CD14-positive monocyte (primary cell): ENCODE measurements around the gene PANK4. TPM values are rescaled to one million over a fixed set of nuclear protein-coding genes. Genes with fewer than 3 reads are reported as not detected.

Experiments
- DNase-seq, 3 donors: peaks; one replicate each; pipeline ENCODE4 v3.0.0-alpha.2; 2011 to 2022
- H2AFZ ChIP-seq: 2 replicates; pipeline ENCODE4 v1.6.0; 2012; ENCODE audit warnings: mild to moderate bottlenecking, low read depth, low read length, inconsistent platforms; ENCODE audit not compliant: insufficient read depth, poor library complexity, severe bottlenecking
- H3K27ac ChIP-seq, 2 donors: 1 replicate in 1 of 2; 2 replicates in 1 of 2; pipeline ENCODE4 v1.5.1; 2012 to 2013; ENCODE audit warnings: low read length in 2 of 2, control low read depth in 1 of 2, inconsistent platforms in 1 of 2, low read depth in 1 of 2, mild to moderate bottlenecking in 1 of 2
- H3K27me3 ChIP-seq, 2 donors: one replicate each; pipeline versions ENCODE4 v1.6.0 to v1.6.1; 2011 to 2013; ENCODE audit warnings: low read length in 2 of 2; ENCODE audit not compliant: control insufficient read depth in 2 of 2, insufficient read depth in 2 of 2
- H3K36me3 ChIP-seq, 2 donors: replicated peaks in 1 of 2; 1 replicate in 1 of 2; 2 replicates in 1 of 2; pipeline versions ENCODE4 v1.5.1 to v1.6.1; 2012 to 2013; ENCODE audit warnings: low read length in 2 of 2, control low read depth in 1 of 2, inconsistent platforms in 1 of 2, mild to moderate bottlenecking in 1 of 2; ENCODE audit not compliant: insufficient read depth in 2 of 2, control insufficient read depth in 1 of 2
- H3K4me1 ChIP-seq, 2 donors: 1 replicate in 1 of 2; 2 replicates in 1 of 2; pipeline versions ENCODE4 v1.5.1 to v1.6.1; 2012 to 2013; ENCODE audit warnings: low read length in 2 of 2, control low read depth in 1 of 2, inconsistent platforms in 1 of 2, mild to moderate bottlenecking in 1 of 2, moderate library complexity in 1 of 2; ENCODE audit not compliant: insufficient read depth in 2 of 2, control insufficient read depth in 1 of 2
- H3K4me2 ChIP-seq: replicated peaks from 2 replicates; pipeline ENCODE3; 2012; ENCODE audit warnings: low read length, moderate library complexity, mild to moderate bottlenecking; ENCODE audit not compliant: poor library complexity, severe bottlenecking; ENCODE audit errors: extremely low read depth
- H3K4me3 ChIP-seq, 3 experiments: fragments of 200-600 bp in 1 of 3; sonication (generic) in 1 of 3; replicated peaks in 1 of 3; 1 replicate in 2 of 3; 2 replicates in 1 of 3; pipeline ENCODE4 v1.5.1; 2011 to 2013; ENCODE audit warnings: low read length in 3 of 3, mild to moderate bottlenecking in 3 of 3, control low read depth in 2 of 3, low read depth in 2 of 3, inconsistent platforms in 1 of 3, moderate library complexity in 1 of 3
- H3K79me2 ChIP-seq: 2 replicates; pipeline ENCODE4 v1.6.0; 2012; ENCODE audit warnings: mild to moderate bottlenecking, control low read depth, inconsistent platforms, low read length, moderate library complexity; ENCODE audit not compliant: insufficient read depth
- H3K9ac ChIP-seq: 2 replicates; pipeline ENCODE4 v1.6.0; 2017; ENCODE audit warnings: low read length, mild to moderate bottlenecking; ENCODE audit not compliant: insufficient read depth, poor library complexity, severe bottlenecking
- H3K9me3 ChIP-seq, 2 donors: replicated peaks in 1 of 2; 1 replicate in 1 of 2; 2 replicates in 1 of 2; pipeline versions ENCODE4 v1.5.1 to v1.6.1; 2012 to 2013; ENCODE audit warnings: low read length in 2 of 2, control low read depth in 1 of 2; ENCODE audit not compliant: control insufficient read depth in 1 of 2, insufficient read depth in 1 of 2
- H4K20me1 ChIP-seq: 2 replicates; pipeline ENCODE4 v1.6.0; 2012; ENCODE audit warnings: mild to moderate bottlenecking, low read length, control low read depth, moderate library complexity; ENCODE audit not compliant: insufficient read depth
- H3K27ac Mint-ChIP-seq, 7 donors: one replicate each; pipeline ENCODE4 v1.8.0; 2020; ENCODE audit warnings: mild to moderate bottlenecking in 7 of 7, mixed read lengths in 7 of 7, moderate library complexity in 6 of 7, inconsistent platforms in 2 of 7
- H3K27me3 Mint-ChIP-seq, 3 donors: one replicate each; pipeline ENCODE4 v1.8.0; 2021 to 2022; ENCODE audit warnings: low read depth in 3 of 3, mild to moderate bottlenecking in 3 of 3, mixed read lengths in 3 of 3, moderate library complexity in 3 of 3, inconsistent platforms in 1 of 3
- H3K36me3 Mint-ChIP-seq, 2 donors: one replicate each; pipeline ENCODE4 v1.8.0; 2020; ENCODE audit warnings: mixed read lengths in 2 of 2, inconsistent platforms in 1 of 2, mild to moderate bottlenecking in 1 of 2
- H3K4me1 Mint-ChIP-seq: one replicate; pipeline ENCODE4 v1.8.0; 2020; ENCODE audit warnings: mild to moderate bottlenecking, mixed read lengths
- H3K4me3 Mint-ChIP-seq, 2 donors: one replicate each; pipeline ENCODE4 v1.8.0; 2020; ENCODE audit warnings: mild to moderate bottlenecking in 2 of 2, mixed read lengths in 2 of 2, moderate library complexity in 1 of 2
- H3K9me3 Mint-ChIP-seq, 7 donors: one replicate each; pipeline ENCODE4 v1.8.0; 2020 to 2022; ENCODE audit warnings: mixed read lengths in 7 of 7, mild to moderate bottlenecking in 6 of 7, moderate library complexity in 6 of 7, inconsistent platforms in 2 of 7
- WGBS: methylation state at CpG from one replicate; pipeline ENCODE4 v1.1.5; 2013; ENCODE audit warnings: missing lambda C conversion rate; ENCODE audit not compliant: insufficient coverage; 5-methylcytosine and 5-hydroxymethylcytosine counted together
- intact Hi-C, 2 donors: fragments of 100-400 bp; cut with micrococcal nuclease; formaldehyde crosslinking; loops; one replicate each; pipeline versions ENCODE4 v1.15.0 to v1.15.1; 2023
- polyA plus RNA-seq, 3 donors: library from polyadenylated mRNA; depleted of rRNA in 1 of 3; unstranded in 2 of 3; stranded (reverse) in 1 of 3; fragments of 300-500 nt in 2 of 3; fragments of >200 nt in 1 of 3; fragmentation: Illumina TruSeq in 2 of 3; gene quantifications; 1 replicate in 2 of 3; 2 replicates in 1 of 3; pipeline ENCODE4 v1.2.3, GENCODE V29; 2012 to 2021
- TF ChIP-seq, protein P1 (sequence below): fragments of 200-600 bp; IDR thresholded peaks from one replicate; pipeline ENCODE4 v1.8.0; 2022; ENCODE audit warnings: antibody characterized with exemption, mild to moderate bottlenecking

Gene PANK4
- polyA plus RNA-seq, 3 donors: 11.9 to 30.2 (median 13.7) TPM

DNA sequence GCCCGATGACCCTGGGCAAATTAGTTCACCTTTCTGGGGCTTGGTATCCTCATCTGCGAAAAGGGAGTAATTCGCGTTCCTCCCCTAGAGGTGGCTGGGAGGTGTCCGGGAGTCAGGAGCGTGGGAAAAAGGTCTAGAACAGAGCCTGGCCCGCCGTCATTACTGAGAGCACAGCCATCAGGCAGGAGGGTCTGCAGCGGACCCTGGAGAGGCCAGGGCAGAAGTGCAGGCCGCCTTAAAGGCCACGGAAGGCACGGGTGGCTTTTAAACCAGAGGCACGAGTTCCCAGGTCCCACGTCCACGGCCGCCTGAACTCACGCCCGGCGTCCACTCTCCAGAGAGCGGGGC is 850 bp downstream of the PANK4 start:
- Histone ChIP-seq H3K79me2 (peaks cover 46% of the 10 kb centered on the region), H3K4me1 (peaks cover 31 to 42% of the 10 kb centered on the region in 2 donors), H3K36me3 (peaks cover 12 to 23% of the 10 kb centered on the region in 2 donors), H4K20me1 (peaks cover 63% of the 10 kb centered on the region), H3K27ac (peak overlapping the region in 1 of 2 donors; percentile 74), H3K27me3 (peaks cover 18 to 30% of the 10 kb centered on the region in 2 donors), H3K4me2 (peak overlapping the region; percentile 96), H3K9me3 (no peaks in the 10 kb centered on the region), H2AFZ (peak overlapping the region; percentile 71), H3K4me3 (peak overlapping the region; percentile 64 to 91 (median 67)), H3K9ac (peak overlapping the region; percentile 79)
- TF ChIP-seq, protein P1, sequence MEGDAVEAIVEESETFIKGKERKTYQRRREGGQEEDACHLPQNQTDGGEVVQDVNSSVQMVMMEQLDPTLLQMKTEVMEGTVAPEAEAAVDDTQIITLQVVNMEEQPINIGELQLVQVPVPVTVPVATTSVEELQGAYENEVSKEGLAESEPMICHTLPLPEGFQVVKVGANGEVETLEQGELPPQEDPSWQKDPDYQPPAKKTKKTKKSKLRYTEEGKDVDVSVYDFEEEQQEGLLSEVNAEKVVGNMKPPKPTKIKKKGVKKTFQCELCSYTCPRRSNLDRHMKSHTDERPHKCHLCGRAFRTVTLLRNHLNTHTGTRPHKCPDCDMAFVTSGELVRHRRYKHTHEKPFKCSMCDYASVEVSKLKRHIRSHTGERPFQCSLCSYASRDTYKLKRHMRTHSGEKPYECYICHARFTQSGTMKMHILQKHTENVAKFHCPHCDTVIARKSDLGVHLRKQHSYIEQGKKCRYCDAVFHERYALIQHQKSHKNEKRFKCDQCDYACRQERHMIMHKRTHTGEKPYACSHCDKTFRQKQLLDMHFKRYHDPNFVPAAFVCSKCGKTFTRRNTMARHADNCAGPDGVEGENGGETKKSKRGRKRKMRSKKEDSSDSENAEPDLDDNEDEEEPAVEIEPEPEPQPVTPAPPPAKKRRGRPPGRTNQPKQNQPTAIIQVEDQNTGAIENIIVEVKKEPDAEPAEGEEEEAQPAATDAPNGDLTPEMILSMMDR: no peak
- Mint-ChIP-seq H3K4me3 (peak overlapping the region; percentile 82 to 88), H3K27me3 (peaks cover 23 to 39% (median 30%) of the 10 kb centered on the region in 3 donors), H3K36me3 (peaks cover 26 to 32% of the 10 kb centered on the region in 2 donors), H3K4me1 (peaks cover 31% of the 10 kb centered on the region), H3K9me3 (peaks cover 0 to 8% (median 0%) of the 10 kb centered on the region in 7 donors), H3K27ac (peak overlapping the region in 5 of 7 donors; percentile 20 to 91 (median 21))
- DNase-seq: no peak
- 8% methylated on average over 20 of the region's 20 CpGs for WGBS
- intact Hi-C loops: loop anchor here (5.0 to 10.0 kb wide), 5 partner anchors 62 to 321 kb away; partner anchors contain the start of genes MORN1 (in 1 of the 2), PEX10 (in 1 of the 2), PRXL2B (in 1 of the 2) and RER1 (in 1 of the 2)

DNA sequence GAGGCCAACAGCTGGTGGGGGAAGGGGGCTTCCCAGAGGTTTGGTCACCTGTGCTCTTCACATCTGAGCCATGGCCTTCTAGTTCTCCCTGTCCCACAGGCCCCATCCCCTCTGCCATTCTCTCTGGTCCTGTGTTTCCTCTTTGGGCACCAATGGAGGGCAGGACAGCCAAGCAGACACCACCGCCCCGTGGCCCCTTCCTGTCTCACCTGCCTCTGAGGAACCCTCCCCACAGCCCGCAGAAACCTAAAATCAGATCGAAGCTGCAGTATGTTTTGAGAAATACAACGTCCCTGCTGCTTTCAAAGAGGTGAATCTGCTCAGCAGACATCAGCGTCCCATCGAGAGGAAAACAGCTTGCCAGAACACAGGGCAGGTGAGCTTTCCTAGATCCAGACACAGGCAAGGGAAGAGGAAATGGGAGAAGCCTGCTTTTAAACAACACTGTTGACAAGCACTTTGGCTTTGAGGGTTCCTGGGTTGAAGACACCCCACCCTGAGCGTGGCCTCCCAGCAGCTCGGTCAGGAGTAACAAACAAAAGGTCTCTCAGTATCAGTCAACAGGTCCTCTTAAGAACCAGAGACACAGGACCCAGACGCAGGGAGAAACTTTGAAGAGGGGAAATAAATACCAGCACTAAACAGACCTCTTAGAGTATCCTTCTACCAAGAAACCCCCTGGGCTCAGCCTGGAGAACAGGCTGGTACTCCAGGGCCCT is 2.3 kb downstream of the PANK4 start:
- Histone ChIP-seq H3K36me3 (peaks cover 24 to 37% of the 10 kb centered on the region in 2 donors), H2AFZ (no peak overlapping the region), H3K27ac (no peak overlapping the region), H3K4me3 (no peak overlapping the region), H4K20me1 (peaks cover 74% of the 10 kb centered on the region), H3K4me1 (peaks cover 26 to 32% of the 10 kb centered on the region in 2 donors), H3K9ac (no peak overlapping the region), H3K79me2 (peaks cover 46% of the 10 kb centered on the region), H3K27me3 (peaks cover 15 to 24% of the 10 kb centered on the region in 2 donors), H3K9me3 (no peaks in the 10 kb centered on the region), H3K4me2 (peak overlapping the region; percentile 96)
- H3K36me3 Mint-ChIP-seq: peaks cover 35 to 44% of the 10 kb centered on the region in 2 donors
- peaks cover 21 to 25% (median 23%) of the 10 kb centered on the region in 3 donors for H3K27me3 Mint-ChIP-seq
- intact Hi-C loops: loop anchor here (5.0 to 10.0 kb wide), 2 partner anchors 132 to 319 kb away; partner anchors contain the start of genes MORN1 (in 1 of the 2) and RER1 (in 1 of the 2)
- peak overlapping the region in 1 of 7 donors; percentile 75 for H3K27ac Mint-ChIP-seq
- no peak for DNase-seq
- 75% methylated on average over 9 of the region's 10 CpGs for WGBS
- TF ChIP-seq, protein P1: no peak
- H3K4me1 Mint-ChIP-seq: peaks cover 30% of the 10 kb centered on the region
- H3K9me3 Mint-ChIP-seq: peaks cover 0 to 6% (median 0%) of the 10 kb centered on the region in 7 donors
- peak overlapping the region in 1 of 2 donors; percentile 88 for H3K4me3 Mint-ChIP-seq
